Retinal pigment epithelial cell (primary cell): Measurements from ENCODE around the gene C3orf22.

Experiments used
- DNase-seq: peaks from one replicate; pipeline ENCODE4 v3.0.0-alpha.2; 2010; ENCODE audit warnings: low read depth
- H3K4me3 ChIP-seq: 2 replicates; pipeline ENCODE4 v1.5.1; 2011; ENCODE audit warnings: mild to moderate bottlenecking, low read length, control low read depth, moderate library complexity
- CTCF ChIP-seq: conservative IDR thresholded peaks from 2 replicates; pipeline ENCODE4 v1.5.1; 2011; ENCODE audit warnings: low read depth, low read length, control low read depth, inconsistent platforms

C3orf22 gene

GRCh38 chr3:126556637-126557414, 1.9 kb downstream of the C3orf22 start:
- TF ChIP-seq CTCF: no peak
- H3K4me3 ChIP-seq: no peak overlapping the region
- no peak for DNase-seq

DNA sequence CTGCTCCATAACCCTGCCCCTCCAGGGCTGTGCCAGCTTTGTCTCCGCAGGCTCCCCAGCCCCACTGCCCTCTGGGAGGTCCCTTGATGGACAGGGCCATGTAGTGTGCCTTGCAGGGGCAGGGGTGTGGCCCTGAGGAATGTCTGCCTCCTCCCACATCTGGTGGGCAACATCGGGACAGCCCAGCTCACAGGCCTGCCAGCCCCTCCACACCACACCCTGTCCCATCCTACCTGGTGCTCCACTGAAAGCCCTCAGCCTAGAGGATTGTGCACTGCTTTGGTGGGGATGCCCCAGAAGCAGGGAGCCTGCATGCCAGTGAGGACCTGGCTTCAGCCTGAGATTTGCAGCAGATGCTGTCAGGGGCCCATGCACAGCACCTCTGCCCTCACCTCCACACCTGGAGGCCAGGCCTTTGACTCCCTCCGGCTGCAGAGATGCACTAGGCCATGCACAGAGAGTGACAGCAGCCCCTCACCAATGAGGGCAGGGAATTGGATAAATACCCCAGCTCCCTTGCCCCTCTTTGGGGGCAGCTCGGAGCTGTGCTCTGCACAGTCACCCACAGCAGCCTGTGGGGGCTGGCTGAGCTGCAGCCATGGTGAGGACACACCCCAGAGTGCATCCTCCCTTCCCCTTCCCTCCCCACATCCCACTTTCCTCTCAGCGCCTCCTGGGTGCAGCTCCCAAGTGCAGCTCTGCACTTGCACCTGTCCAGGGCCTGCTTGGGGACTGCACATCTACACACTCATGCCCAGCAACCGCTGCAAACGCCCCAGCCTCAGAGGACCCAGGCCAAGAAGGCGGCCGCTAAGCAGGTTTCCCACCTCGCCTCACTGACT, 2.7 kb downstream of the C3orf22 start:
- H3K4me3 ChIP-seq: no peak overlapping the region
- no peak for TF ChIP-seq CTCF
- DNase-seq: no peak

GRCh38 chr3:126554560-126555525, 3.9 kb downstream of the C3orf22 start:
- TF ChIP-seq CTCF: no peak
- DNase-seq: no peak
- H3K4me3 ChIP-seq: no peak overlapping the region

DNA sequence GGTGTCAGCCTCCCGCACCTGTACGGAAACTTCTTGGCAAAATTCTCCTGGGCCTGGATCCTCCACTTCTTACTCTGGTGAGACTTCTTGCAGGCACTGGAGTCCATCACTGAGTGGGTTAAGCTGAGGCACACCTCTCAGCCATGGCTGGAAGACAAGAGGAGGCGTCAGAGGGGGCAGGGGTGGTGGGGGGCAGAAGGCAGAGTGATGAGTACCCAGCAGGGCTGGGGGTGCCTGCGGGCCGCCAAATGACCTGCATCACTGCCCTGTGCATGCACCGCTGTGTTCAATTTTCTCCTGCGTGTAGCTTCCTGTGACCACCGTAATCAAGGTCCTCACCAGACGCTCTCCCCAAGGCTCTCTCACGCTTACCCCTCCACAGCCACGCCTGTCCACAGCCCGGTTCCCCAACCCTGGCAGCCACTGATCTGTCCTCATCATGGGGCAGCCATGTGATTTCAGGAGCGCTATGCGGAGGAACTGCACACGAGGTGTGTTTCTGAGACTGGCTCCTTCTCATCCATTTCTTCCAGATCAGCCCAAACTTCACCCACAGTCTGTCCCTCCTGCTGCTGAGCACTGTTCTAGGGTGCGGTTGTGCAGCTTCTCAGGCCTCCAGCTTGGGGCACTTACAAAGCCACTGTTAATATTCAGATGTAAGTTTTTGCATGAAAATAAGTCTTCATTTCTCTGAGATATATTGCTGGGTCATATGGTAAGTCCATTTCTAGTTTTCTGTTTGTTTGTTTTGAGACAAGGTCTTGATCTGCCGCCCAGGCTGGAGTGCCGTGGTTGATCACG, 5.2 kb downstream of the C3orf22 start:
- DNase-seq: no peak
- TF ChIP-seq CTCF: no peak
- H3K4me3 ChIP-seq: no peak overlapping the region

DNA sequence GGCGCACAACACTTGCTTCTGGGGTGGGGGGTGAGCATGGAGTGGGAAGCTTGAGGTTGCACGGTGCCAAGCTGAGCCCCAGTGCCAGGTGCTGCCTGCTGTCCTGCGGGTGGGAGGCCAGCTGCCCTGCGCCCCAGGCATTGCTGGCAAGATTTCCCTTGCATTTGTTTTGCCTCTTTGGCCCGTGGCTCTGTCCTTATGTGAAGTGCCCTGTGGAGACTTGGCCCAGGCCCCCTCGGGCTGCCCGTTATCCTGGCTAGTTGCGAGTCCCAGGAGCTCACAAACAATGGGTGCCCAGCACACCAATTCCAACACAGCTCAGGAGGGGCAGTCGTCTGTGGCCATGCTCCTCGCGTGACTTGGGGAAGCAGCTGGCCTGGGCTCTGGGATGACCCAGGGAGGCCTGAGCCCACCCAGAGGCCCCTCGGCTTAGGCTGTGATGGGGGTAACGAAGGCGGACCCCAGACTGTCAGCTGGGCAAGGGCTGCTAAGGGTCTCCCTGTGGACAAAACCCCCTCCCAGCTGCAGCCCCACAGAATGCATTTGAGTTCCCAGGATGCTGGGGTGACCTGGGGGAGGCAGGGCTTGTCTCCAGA, 5.9 kb downstream of the C3orf22 start:
- no peak for DNase-seq

More for the DNA sequence above, 5.9 kb downstream of the C3orf22 start:
- no peak for TF ChIP-seq CTCF
- no peak overlapping the region for H3K4me3 ChIP-seq
